Type B pancreatic cell (in vitro differentiated cells): ENCODE results near the gene EP300. TPM values are rescaled to one million over a fixed set of nuclear protein-coding genes. Genes with fewer than 3 reads are reported as not detected.

ENCODE experiments used
- DNase-seq: peaks from one replicate; pipeline ENCODE4 v3.0.0; 2021; ENCODE audit warnings: mixed read lengths; ENCODE audit not compliant: unreplicated experiment; ENCODE audit errors: extremely low spot score
- H3K27ac Mint-ChIP-seq: 2 replicates; pipeline ENCODE4 v1.8.0; 2021; ENCODE audit warnings: mild to moderate bottlenecking, mixed read lengths
- H3K27me3 Mint-ChIP-seq: 2 replicates; pipeline ENCODE4 v1.8.0; 2021; ENCODE audit warnings: mixed read lengths
- H3K36me3 Mint-ChIP-seq: 2 replicates; pipeline ENCODE4 v1.8.0; 2021; ENCODE audit warnings: mixed read lengths
- H3K4me1 Mint-ChIP-seq: one replicate; pipeline ENCODE4 v1.8.0; 2021; ENCODE audit warnings: mixed read lengths; ENCODE audit not compliant: unreplicated experiment
- H3K4me3 Mint-ChIP-seq: 2 replicates; pipeline ENCODE4 v1.8.0; 2021; ENCODE audit warnings: mild to moderate bottlenecking, mixed read lengths
- H3K9me3 Mint-ChIP-seq: 2 replicates; pipeline ENCODE4 v1.8.0; 2021; ENCODE audit warnings: mixed read lengths
- total RNA-seq: library from RNA; stranded (reverse); gene quantifications from 2 replicates; pipeline ENCODE4 v1.2.1, GENCODE V29; 2021; ENCODE audit warnings: low replicate concordance
- TF ChIP-seq, protein P1 (sequence below): fragments of 200-600 bp; sonication (generic); conservative IDR thresholded peaks from 2 replicates; pipeline ENCODE4 v1.5.0; 2021; ENCODE audit warnings: antibody characterized with exemption, mild to moderate bottlenecking

Gene EP300
- total RNA-seq, 1 donor from 2014 or later, result 87.2 TPM

DNA sequence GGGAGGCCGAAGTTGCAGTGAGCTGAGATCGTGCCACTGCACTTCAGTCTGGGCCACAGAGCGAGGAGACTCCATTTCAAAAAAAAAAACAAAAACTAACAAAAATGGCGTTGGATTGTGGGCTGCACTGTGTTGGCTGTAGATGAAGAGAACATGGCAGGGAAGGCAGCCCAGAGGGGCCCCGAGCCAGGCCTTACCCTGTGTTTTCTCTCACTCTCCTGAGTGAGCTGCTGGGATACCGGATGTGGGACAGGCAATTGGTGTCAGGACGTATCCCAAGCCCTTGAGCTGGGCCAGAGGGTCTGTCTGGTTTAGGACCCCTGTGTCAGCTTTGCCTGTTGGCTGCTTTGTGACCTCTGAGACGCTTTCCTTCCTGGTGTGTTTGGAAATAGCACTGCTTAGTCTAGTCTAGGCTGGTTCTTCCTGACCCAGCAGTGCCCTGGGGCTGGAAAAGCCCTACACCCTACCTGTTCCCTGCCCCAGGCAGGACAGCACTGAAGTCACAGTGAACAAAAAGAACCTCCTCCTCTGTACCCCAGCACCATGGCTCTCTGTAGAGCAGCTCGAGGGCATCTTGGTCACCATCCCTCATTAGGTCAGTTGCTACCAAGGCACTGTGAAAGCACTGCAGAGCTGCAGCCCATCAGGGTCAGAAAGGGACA, 130.6 kb downstream of the EP300 start:
- no peak overlapping the region for H3K4me3 Mint-ChIP-seq
- peaks cover 4% of the 10 kb centered on the region for H3K36me3 Mint-ChIP-seq
- no peaks in the 10 kb centered on the region for H3K4me1 Mint-ChIP-seq
- TF ChIP-seq, protein P1, sequence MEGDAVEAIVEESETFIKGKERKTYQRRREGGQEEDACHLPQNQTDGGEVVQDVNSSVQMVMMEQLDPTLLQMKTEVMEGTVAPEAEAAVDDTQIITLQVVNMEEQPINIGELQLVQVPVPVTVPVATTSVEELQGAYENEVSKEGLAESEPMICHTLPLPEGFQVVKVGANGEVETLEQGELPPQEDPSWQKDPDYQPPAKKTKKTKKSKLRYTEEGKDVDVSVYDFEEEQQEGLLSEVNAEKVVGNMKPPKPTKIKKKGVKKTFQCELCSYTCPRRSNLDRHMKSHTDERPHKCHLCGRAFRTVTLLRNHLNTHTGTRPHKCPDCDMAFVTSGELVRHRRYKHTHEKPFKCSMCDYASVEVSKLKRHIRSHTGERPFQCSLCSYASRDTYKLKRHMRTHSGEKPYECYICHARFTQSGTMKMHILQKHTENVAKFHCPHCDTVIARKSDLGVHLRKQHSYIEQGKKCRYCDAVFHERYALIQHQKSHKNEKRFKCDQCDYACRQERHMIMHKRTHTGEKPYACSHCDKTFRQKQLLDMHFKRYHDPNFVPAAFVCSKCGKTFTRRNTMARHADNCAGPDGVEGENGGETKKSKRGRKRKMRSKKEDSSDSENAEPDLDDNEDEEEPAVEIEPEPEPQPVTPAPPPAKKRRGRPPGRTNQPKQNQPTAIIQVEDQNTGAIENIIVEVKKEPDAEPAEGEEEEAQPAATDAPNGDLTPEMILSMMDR, result no peak
- no peaks in the 10 kb centered on the region for H3K9me3 Mint-ChIP-seq
- DNase-seq, result no peak
- no peak overlapping the region for H3K27ac Mint-ChIP-seq
- H3K27me3 Mint-ChIP-seq, result no peaks in the 10 kb centered on the region

DNA sequence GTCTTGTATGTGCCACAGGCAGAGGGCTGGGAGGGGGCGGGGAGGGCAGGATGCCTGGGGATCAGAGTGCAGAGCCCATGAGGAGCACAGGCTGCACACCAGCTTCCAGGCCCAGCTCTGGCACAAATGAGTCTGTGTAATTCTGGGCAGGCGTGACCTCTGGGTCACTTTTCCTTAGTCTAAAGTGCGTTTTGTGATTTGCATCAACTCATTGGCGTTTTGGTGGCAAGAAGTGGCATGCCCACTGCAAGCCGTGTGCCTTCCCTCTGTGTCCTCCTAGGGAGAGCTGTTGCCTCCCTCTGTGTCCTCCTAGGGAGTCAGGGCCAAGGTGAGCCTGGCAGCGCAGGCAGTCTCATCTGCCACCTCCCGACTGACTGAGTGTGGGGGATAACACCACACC, 131.1 kb downstream of the EP300 start:
- Mint-ChIP-seq H3K9me3 (no peaks in the 10 kb centered on the region), H3K4me3 (no peak overlapping the region), H3K27me3 (no peaks in the 10 kb centered on the region), H3K4me1 (no peaks in the 10 kb centered on the region), H3K36me3 (peaks cover 3% of the 10 kb centered on the region), H3K27ac (no peak overlapping the region)
- TF ChIP-seq, protein P1, result no peak
- DNase-seq, result no peak

DNA sequence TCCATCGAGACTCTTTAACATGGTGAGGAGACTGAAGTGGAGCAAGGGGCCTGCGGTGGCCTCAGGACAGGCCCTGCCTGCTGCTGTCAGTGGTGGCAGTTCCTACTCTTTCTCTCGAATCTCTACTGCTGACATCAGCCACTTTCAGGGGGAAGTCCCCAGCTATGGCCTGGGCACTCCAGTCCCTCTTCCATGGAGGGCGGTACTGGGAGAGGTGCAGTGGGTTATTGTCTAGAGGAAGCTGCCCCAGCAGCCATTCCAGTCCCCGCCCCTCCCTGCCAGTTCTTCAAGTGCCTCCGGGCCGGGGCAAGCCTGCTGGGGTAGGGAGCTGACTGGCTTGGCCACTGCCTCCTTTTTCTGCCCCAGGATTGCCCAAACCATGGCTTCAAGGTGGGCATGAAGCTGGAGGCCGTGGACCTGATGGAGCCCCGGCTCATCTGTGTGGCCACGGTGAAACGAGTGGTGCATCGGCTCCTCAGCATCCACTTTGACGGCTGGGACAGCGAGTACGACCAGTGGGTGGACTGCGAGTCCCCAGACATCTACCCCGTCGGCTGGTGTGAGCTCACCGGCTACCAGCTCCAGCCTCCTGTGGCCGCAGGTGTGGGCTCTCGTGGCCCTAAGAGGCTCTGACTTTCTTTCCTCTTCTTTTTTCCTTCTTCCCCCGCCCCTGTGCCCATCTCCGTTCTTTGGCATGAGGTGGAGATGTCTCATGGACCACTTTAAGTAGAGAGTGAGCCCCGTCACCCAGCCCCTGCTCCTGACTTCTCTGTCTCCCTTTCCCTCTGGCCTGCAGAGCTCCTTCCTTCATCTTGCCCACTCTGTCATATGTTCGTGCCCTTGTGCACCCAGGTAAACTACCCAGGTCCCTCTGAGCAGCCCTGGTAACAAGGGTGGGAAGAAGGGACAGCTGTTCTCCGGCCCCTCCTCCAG, 134.6 kb downstream of the EP300 start:
- no peak overlapping the region for H3K4me3 Mint-ChIP-seq
- TF ChIP-seq, protein P1, result no peak
- H3K4me1 Mint-ChIP-seq, result no peaks in the 10 kb centered on the region
- H3K27ac Mint-ChIP-seq, result no peak overlapping the region
- H3K36me3 Mint-ChIP-seq, result no peaks in the 10 kb centered on the region
- H3K27me3 Mint-ChIP-seq, result no peaks in the 10 kb centered on the region
- no peak for DNase-seq
- H3K9me3 Mint-ChIP-seq, result no peaks in the 10 kb centered on the region

DNA sequence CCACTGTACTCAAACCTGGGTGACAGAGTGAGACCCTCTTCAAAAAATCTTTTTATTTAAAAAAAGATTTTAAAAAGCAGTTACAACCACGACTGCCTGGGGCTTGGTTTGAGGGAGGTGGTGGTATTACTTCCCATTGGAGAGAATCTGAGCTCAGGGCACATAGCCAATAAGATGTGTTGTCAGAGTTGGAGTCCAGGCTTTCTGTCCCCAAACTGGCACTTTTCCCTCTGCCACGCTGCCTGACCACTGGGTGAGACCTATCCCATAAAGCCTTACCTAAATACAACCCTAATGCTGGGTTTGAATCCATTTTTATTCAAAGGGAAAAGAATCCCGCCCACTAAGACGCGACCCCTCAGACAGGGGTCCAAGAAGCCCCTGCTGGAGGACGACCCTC, 136.8 kb downstream of the EP300 start:
- H3K4me1 Mint-ChIP-seq, result no peaks in the 10 kb centered on the region
- H3K4me3 Mint-ChIP-seq, result no peak overlapping the region
- no peaks in the 10 kb centered on the region for H3K27me3 Mint-ChIP-seq
- DNase-seq, result no peak
- no peak overlapping the region for H3K27ac Mint-ChIP-seq
- TF ChIP-seq, protein P1, result no peak
- H3K9me3 Mint-ChIP-seq, result no peaks in the 10 kb centered on the region
- no peaks in the 10 kb centered on the region for H3K36me3 Mint-ChIP-seq

Other genes starting within 250 kb of the EP300 start
- 252 and 317 TPM in 2 replicates for gene ST13, start 236.0 kb upstream of the EP300 start, total RNA-seq
- gene XPNPEP3, start 235.4 kb upstream of the EP300 start, total RNA-seq, result 21.9 and 30.9 TPM in 2 replicates
- 0.10 TPM in 1 of 2 replicates, not detected in the other for gene DNAJB7, start 230.5 kb upstream of the EP300 start, total RNA-seq
- gene RBX1, start 141.2 kb upstream of the EP300 start, total RNA-seq, result 62.8 and 68.1 TPM in 2 replicates
- 24.5 and 32.7 TPM in 2 replicates for gene L3MBTL2, start 112.7 kb downstream of the EP300 start, total RNA-seq
- 1.1 and 1.4 TPM in 2 replicates for gene CHADL, start 148.3 kb downstream of the EP300 start, total RNA-seq
- gene RANGAP1, start 193.6 kb downstream of the EP300 start, total RNA-seq, result 83.7 and 98.9 TPM in 2 replicates
- 74.3 and 76.2 TPM in 2 replicates for gene ZC3H7B, start 208.9 kb downstream of the EP300 start, total RNA-seq